Measurements from ENCODE around the gene SURF1.
A peak's percentile ranks its signal among the peaks of the same experiment; 100 is the strongest.
"Not testable (repeated sequence)": the region's sequence is repeated elsewhere in the genome, so short reads cannot be mapped to it uniquely, and the experiment has no call there.

SURF1 gene

GRCh38 chr9:133323211-133323610 lies 33.1 kb downstream of the SURF1 start:
- DNase-seq (ENCODE audit: low read depth, low spot score) = no peak

DNA sequence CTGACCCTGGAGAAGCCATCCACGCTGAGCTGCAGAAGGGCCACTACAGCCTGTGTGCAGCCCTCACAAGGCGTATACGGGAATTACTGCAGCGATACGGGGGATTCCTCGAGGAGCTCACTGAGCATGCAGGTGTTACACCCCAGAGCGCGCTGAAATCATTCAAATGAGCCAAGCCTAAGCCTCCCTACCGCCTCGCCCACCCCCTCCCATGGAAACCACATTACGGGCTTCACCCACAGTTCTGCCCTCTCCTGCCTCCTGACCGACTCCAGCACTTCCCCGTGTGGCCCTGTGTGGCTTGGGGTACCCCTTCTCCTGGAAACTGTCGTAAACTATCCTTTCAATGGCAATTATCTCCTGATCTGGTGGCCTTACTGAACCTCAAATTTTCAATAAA lies 33.6 kb downstream of the SURF1 start:
- no peak for DNase-seq (ENCODE audit: low read depth, low spot score)

DNA sequence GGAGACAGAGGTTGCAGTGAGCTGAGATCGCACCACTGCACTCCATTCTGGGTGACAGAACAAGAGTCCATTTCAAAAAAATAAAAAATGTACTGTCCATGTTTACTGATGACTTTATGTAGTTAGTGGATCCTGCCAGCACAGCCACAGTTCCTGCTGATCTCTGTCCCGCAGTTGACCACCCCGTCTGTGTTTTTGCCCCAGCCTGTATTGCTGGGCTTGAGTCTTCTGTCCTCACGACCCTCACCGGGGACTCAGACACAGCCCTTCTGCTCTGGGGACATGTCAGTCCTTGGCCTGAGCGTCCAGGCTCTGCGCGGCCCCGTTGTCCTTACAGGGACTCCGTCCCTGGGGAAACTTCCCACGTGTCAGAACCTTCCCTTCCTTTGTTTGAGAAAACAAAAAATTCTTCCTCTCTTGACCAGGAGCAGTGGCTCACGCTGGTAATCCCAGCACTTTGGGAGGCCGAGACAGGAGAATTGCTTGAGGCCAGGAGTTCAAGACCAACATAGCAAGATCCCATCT lies 34.8 kb downstream of the SURF1 start:
- DNase-seq (ENCODE audit: low read depth, low spot score) = no peak

- DNase-seq (ENCODE audit: low read depth, low spot score) = no peak
These were observed 35.8 kb downstream of the SURF1 start for GRCh38 chr9:133320421-133320881.

GRCh38 chr9:133317551-133317950 lies 38.7 kb downstream of the SURF1 start:
- DNase-seq (ENCODE audit: low read depth, low spot score) = not testable (repeated sequence)

GRCh38 chr9:133315997-133316396 lies 40.3 kb downstream of the SURF1 start:
- DNase-seq (ENCODE audit: low read depth, low spot score) = no peak

GRCh38 chr9:133309608-133310007 lies 46.7 kb downstream of the SURF1 start:
- no peak for DNase-seq (ENCODE audit: low read depth, low spot score)

DNA sequence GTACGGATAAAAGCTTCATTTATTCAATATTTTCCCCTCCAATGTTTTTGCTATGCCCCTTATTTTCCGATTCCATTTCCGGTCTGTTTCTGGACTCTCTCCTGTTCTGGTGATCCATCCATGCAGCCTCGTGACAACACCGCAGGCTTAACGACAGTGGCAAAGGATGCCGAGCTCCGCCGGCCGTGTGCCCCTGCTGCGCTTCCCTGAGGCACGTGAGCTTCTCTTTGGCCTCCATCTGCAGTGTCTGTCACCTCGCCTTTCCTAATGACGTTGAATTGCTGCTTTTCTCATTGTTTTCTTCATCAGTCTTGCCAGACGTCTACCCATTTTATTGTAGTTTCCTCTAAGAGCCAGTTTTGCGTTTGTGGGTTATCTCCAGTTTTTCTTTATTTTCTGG lies 49.0 kb downstream of the SURF1 start:
- DNase-seq (ENCODE audit: low read depth, low spot score) = no peak

DNA sequence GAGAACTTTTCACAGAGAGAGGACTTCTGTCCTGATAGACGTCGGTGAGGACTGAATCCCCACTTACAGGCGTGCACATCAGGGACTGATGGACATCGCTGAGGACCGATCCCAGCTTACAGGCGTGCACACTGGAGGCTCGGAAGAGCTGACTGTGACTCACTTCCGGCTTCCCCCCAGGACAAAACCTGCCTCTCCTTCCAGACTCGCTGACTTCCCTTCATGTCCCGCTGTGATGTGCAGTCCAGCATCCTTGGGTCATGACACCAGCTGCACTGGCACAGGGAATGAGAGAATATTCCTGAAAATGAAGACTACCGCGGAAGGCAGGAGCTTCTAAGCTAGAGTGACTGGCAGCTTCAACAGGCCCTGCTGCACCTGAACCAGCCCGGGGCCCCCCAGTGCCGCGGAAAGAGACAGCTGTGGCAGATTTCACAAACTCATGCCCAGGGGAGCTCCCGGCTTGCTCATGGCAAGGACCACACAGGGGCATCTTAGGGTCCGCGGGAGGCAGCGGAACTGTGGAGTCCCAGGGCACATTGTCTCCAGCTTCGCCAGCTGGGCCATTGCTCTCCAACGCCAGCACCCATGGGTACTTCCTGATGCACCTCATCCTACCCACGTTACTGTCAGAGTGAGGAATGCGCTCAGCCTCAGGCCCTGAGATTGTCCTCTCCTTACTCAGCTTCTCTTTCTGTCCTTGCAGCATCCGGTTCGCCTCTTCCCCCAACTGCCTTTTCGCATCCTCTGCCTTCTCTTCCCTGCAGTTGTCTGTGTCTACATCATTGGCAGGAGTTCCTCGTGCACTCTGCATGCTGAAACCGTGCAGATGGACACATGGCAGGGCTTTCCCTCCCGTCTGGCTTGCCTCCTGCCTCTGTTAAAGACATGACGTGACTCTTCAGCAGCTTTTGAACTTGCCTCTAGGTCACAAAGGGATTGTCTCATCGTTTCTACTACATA lies 49.8 kb downstream of the SURF1 start:
- DNase-seq (ENCODE audit: low read depth, low spot score) = peak; percentile 3

GRCh38 chr9:133305731-133306130 lies 50.6 kb downstream of the SURF1 start:
- no peak for DNase-seq (ENCODE audit: low read depth, low spot score)

GRCh38 chr9:133304477-133305377 lies 51.6 kb downstream of the SURF1 start:
- DNase-seq (ENCODE audit: low read depth, low spot score) = no peak

DNA sequence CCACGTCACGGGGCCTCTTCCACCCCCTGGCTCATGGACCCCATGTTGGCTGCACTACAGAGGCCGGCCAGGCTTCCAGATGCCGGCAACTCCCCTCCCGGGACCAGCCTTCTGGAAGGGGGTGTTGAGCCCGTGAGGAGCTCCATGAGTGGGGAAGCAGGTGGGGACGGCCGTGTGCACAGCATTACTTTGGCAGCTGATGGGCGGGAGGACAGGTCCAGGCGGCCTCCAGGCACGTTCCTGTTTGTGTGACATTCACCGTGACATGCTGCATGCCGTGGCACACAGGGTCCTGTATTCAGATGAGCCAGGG lies 52.2 kb downstream of the SURF1 start:
- DNase-seq (ENCODE audit: low read depth, low spot score) = no peak

DNA sequence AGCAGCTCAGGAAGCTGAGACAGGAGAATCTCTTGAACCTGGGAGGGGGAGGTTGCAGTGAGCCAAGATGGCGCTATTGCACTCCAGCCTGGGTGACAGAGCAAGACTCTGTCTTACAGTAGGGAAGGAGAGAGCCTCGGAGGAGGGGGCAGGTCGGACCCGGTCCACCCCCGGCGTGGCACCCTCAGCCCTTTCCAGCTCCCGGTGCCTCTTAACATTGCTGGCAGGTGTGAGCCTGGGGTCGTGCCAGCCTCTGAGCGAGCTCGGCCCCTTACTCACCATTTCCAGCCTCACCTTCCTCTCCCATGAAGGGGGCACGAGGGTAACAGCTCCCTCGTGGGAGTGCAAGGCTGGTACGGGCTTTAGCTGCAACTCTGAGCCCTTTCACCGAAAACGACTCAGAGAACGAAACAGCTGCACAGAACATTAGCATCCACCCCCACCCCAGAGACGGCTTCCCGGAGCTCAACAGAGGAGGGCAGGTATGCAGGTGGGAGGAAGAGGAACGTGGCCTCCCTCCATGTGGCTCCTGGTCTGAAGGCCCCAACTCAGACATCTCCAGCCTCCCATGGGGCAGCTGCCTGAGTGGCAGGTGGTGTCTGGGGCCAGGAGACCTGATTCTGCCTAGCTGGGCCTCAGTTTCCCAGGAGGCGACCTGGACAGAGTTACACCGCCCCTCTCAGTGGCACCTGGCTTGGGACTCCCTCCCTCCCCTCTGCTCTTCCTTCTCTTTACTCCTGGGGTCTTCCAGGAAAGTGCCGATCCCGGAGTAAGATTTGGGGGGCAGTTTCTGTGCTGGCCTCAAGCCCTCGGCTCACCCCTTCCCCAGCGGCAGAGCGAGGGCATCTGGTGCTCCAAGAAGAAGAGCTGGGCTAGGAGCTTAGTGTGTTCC lies 52.8 kb downstream of the SURF1 start:
- no peak for DNase-seq (ENCODE audit: low read depth, low spot score)

All from brain pericyte (primary cell).